HG02642 (cell line): Measurements from ENCODE around the gene KANSL1.
"Not testable (repeated sequence)": the region's sequence is repeated elsewhere in the genome, so short reads cannot be mapped to it uniquely, and the experiment has no call there.

Experiments
- ATAC-seq: cut with Tn5 transposase; IDR thresholded peaks from one replicate; pipeline ENCODE4 v1.9.1; 2021; ENCODE audit warnings: mild to moderate bottlenecking; ENCODE audit not compliant: unreplicated experiment, poor library complexity

Gene KANSL1

DNA sequence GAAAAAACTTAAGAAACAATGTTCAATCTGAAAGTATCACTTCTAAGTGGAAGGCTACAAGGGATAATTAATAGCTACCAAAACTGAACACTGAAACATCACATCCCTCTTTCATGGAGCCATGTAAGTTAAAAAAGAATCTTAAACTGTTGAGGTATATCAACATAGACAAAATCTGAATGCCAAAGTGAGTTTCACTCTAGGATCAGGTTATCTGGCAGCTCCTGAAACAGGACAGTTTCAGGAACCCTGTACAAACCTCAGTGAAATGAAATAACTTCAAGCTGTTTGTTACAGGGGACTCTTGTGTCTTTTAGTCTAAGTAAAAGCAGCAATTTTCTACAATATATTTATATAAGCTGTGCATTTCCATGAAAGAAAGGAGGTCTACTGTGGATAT is 73.2 kb downstream of the KANSL1 start:
- no peak for ATAC-seq

DNA sequence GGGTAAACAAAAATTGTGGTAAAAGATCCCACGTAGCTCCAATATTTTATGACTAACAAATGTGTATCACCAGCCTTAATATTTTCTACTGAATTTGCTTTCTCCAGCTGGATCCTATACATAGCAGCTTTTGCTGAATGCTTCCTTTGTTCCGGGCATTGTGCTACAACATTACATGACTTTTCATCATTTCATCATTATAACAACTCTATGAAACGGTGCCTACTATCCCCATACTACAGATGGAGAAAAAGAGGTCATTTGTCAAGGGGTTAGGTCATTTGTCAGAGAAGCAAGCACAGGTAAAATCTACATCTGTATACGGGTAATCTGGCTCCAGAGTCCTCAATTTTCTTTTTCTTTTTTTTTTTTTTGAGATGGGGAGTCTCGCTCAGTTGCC is 74.3 kb downstream of the KANSL1 start:
- no peak for ATAC-seq

DNA sequence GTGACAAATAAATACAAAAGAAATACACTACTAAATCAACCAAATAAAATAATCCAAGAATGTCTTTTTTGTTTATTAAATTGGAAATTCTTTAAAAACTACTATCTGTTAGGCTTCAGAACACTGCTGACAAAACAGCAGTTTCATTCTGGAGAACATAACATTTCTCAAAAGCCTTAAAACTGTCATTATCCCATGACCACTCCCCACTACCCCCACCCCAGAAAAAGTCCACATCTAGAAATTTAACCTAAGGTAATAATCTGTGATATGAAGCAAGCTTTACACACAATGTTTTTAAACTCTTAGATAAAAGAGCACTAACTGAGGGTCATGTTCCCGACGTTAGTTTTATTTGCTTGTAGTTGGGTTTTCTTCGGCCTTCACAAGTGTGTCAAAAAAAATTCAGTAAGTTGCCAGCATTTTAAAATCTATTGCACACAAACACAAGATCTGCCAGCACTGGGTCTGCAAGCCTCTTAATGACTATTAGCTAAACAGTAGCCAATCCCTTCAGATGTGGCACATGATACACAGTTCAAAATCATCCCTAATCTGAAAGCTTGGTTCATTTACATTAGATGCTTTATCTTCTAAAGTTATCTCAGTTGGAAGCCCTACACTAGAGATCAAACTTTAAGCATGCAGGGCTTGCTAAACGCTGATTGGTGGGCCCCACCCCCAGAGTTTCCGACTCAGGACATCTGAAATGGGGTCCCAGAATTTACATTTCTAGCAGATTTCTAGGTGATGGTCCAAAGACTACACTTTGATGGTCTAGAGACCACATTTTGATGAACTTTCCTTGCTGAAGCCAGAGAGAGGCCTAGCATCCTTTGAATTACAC is 75.2 kb downstream of the KANSL1 start:
- ATAC-seq, result no peak

DNA sequence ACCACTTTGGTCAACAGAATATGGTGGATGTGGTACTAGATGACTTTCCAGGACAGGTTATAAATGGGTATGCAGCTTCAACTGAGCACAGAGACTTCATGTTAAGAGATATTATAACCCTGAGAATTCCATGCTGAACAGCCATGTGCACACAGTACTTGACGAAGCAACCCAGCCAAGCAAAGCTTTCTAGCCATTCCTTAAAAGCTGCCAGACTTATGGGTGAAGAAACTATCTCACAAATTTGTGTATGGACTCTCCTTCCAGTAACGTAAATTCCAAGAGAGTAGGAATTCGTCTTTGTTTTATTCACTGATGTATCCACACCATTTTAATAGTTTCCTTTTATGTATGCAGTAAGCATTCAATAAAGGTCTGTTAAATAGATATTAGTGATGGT is 76.1 kb downstream of the KANSL1 start:
- ATAC-seq, result no peak

DNA sequence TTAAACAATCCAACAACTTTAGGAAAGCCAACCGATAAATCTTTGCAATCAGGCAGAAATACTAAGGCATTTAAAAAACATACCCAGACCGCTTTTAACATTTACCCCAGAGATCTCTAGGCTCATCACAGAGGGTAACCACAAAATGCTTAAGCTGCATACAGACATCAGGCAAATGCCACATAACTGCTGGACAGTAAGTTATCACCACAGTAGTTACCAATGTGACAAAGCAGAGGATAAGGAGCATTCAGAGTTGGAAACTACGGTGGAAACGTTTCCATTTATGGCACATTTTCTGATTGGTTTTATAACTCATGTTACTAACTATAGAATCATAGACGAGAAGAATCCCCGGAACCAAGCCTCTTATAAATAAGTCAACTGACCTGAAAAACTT is 77.5 kb downstream of the KANSL1 start:
- ATAC-seq, result no peak

GRCh38 chr17:46111236-46111635 is 82.0 kb downstream of the KANSL1 start:
- ATAC-seq, result not testable (repeated sequence)

GRCh38 chr17:46110219-46110618 is 83.0 kb downstream of the KANSL1 start:
- no peak for ATAC-seq

DNA sequence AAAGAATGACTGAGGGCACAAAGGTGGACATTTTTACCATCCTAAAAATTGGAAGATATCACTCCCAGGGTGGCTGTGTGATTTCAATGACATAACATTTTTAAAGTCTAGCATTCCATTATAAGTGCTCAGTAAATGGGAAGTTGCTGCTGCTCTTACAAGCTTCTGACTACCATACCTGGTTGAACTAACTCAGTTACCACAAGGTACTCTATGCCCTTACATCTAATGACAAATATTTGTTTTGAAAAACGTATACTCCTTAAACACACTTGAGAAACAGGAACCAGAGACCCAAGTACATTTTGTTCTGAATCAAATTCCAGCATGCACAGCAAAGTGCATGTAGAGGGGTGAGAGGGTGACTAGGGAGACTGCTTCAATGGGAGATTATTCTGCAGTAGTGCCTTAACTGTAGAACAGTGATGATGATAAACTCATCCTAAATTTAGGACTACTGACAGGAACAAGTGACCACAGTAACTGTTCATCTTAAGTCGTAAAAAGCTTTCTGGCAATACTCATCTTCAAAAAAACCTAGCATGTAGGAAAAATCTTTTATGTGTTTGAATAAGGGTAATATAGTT is 83.5 kb downstream of the KANSL1 start:
- ATAC-seq, result no peak

DNA sequence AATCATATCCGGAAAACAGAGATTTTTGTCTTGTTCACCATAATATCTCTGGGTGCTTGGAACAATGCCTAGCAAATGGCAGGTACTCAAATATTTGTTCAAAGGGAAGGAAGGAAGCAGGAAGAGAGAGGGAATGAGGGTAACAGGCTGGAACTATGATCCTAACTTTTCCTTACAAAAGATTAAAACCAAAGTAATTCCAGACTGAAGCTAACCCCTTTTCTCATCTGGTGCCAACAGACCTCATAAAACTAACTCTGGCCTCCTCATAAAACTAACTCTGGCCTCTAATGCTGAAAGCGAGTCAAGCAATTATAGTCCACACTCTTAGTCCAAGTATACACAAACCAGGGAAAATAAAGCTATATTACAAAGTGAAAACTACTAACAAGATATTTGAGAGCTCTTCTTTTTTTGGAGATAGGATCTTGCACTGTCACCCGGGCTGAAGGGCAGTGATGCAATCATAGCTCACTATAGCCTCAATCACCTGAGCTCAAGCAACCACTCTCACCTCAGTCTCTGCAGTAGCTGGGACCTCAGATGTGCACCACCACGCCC is 84.6 kb downstream of the KANSL1 start:
- no peak for ATAC-seq

GRCh38 chr17:46108120-46108519 is 85.1 kb downstream of the KANSL1 start:
- ATAC-seq, result no peak

DNA sequence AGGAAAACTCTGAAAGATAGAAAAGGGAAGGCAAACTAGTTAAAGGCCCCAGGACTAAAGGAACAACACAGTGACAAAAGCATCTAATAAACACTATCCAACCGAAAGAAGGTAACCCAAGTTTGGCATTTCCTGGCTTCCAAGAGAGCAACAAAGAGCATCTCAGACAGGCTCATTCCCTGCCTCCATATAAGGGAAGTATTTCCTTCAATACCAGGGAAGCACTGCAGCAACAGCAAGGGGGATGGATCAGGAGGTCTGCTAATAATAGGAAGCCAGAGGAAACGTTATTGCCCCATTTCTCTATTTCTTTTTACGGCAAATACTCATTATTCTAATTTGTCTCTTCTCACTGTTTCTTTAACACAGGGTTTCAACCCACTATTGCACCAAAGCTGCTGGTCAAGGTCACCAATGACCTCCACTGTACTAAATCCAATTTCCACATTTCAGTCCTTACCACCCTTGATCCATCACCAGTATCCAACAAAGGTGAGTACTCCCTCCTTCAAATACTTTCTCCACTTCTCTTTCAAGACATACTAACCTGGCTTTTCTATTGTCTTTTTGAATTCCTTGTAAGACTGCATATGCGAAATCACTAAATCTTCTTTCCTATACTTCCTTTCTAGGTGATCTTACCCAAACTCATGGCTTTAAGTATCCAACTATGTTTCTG is 86.1 kb downstream of the KANSL1 start:
- no peak for ATAC-seq

- ATAC-seq, result not testable (repeated sequence)
Measured at GRCh38 chr17:46102806-46103205, 90.4 kb downstream of the KANSL1 start.

DNA sequence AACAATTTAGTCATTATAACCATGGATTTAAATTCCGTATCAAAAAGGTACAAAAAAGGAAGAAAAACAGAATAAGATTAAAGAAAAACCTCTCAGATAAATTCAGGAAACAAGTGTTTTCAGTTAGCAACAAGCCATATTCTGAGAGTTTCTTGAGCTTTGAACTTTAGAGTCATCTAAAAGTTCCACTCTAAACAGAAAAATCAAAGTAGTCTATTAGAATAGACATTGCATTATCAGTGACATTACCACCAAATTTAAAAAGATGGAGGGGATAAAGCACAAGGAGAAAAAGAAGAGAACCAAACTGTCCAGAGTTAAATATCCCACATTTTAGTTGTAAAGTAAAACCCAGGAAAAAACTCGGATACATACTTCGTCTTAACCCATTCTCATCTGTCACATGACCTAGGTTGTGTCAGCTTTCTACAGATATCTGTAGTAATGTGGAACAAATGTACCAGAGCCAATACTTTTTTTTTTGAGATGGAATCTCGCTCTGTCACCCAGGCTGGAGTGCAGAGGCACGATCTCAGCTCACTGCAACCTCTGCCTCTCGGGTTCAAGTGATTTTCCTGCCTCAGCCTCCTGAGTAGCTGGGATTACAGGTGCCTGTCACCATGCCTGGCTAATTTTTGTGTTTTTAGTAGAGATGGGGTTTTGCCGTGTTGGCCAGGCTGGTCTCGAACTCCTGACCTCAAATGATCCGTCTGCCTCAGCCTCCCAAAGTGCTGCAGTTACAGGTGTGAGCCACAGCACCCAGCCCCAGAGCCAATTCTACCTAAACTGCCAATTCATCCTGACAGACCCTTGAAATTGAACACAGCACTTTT is 91.2 kb downstream of the KANSL1 start:
- ATAC-seq, result not testable (repeated sequence)

DNA sequence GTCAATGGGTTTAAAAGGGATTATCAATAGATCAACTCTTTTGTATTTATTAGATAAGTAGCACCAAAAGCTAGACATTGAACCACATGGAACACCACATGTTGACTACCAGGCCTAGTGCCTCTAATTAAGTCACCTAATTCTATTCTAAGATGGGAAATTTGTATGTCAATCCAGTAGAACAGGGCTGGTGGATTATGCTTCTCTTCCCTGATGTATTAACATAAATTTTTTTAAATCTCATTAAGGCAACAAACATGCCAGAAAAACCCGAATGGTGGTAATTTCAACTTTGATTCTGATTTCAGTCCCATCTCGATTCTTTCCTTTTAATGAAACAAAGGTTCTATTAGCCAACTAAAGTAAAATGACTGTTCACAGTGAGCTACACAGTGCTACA is 92.6 kb downstream of the KANSL1 start:
- ATAC-seq, result no peak

DNA sequence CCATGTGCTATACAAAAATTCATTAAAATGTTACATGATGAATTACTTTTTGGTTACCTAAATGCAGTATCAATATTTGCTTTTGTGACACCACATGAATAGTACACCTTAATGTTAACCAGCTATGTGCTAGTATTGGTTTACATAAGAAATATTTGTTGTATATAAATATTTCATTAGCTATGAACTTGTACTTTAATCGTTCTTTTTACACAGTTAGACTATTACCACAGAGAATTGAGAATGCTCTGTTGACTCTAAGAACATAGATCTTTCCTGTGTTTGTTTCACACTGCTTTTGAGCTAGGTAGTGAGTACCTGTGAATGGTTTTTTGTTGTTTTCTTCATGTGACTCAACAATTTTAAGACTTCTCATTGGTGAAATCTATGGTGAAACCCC is 93.4 kb downstream of the KANSL1 start:
- ATAC-seq, result no peak

DNA sequence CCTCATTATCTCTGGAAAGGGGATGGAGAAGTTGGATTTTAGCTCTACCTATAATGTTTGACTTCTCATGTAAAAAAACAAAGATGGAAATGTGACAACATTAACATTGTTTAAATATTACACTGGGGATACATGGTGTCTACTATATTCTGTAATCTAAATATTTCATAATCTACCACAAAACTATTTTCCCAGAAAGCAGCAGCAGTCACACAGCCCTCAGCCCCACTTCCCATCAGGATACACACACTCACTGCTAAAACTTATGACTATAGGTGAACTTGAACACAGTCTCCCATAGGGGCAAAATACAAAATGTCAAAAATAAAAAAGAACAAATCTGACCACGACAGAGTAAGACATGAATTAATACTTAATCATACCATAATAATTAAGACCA is 95.7 kb downstream of the KANSL1 start:
- ATAC-seq, result no peak

- ATAC-seq, result no peak
Measured at GRCh38 chr17:46092991-46093390, 100.2 kb downstream of the KANSL1 start.

DNA sequence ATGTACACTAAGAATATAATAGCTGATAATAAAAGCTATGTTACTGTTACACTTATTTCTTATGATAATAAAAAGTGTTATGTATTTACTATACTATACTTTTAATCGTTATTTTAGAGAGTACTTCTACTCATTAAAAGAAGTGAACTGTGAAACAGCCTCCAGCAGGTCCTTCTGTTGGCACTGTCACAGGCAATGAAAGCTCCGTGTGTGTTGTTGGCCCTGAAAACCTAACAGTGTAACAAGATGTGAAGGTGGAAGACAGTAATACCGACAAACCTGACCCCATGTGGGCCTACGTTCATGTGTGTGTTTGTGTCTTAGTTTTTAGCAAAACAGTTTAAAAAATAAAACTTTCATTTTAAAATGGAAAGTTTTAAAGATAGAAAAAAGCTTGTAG is 102.4 kb downstream of the KANSL1 start:
- ATAC-seq, result no peak

- ATAC-seq, result no peak
Measured at GRCh38 chr17:46089389-46089965, 103.8 kb downstream of the KANSL1 start.

- no peak for ATAC-seq
Measured at GRCh38 chr17:46088595-46088994, 104.6 kb downstream of the KANSL1 start.
